Trophoblast cell (in vitro differentiated cells and primary cell): ENCODE data around the gene FYB1.

Experiments
- DNase-seq, 2 donors: peaks; one replicate each; pipeline ENCODE4 v3.0.0-alpha.2; 2016
- H2AFZ ChIP-seq: 2 replicates; pipeline ENCODE4 v1.6.1; 2013; ENCODE audit warnings: low read length, moderate library complexity, mild to moderate bottlenecking; ENCODE audit not compliant: insufficient read depth, poor library complexity
- H2AK5ac ChIP-seq: 2 replicates; pipeline ENCODE4 v1.6.1; 2013; ENCODE audit warnings: mild to moderate bottlenecking, low read length
- H2BK120ac ChIP-seq: 2 replicates; pipeline ENCODE4 v1.6.1; 2013; ENCODE audit warnings: low read length, mild to moderate bottlenecking, moderate library complexity; ENCODE audit not compliant: insufficient read depth, poor library complexity
- H2BK12ac ChIP-seq: 2 replicates; pipeline ENCODE4 v1.6.1; 2013; ENCODE audit warnings: mild to moderate bottlenecking, low read length, moderate library complexity
- H2BK5ac ChIP-seq: 2 replicates; pipeline ENCODE4 v1.6.1; 2013; ENCODE audit warnings: low read length, low read depth, moderate library complexity, mild to moderate bottlenecking; ENCODE audit not compliant: poor library complexity
- H3K14ac ChIP-seq: 2 replicates; pipeline ENCODE4 v1.6.1; 2013; ENCODE audit warnings: mild to moderate bottlenecking, low read length
- H3K18ac ChIP-seq: 2 replicates; pipeline ENCODE4 v1.6.1; 2013; ENCODE audit warnings: mild to moderate bottlenecking, low read length
- H3K23ac ChIP-seq: 2 replicates; pipeline ENCODE4 v1.6.1; 2013; ENCODE audit warnings: low read length
- H3K27ac ChIP-seq: 2 replicates; pipeline ENCODE4 v1.5.1; 2013; ENCODE audit warnings: low read depth, mild to moderate bottlenecking, inconsistent platforms, low read length, moderate library complexity
- H3K27me3 ChIP-seq: 2 replicates; pipeline ENCODE4 v1.6.1; 2013; ENCODE audit warnings: inconsistent platforms, mild to moderate bottlenecking, low read length, moderate library complexity; ENCODE audit not compliant: insufficient read depth
- H3K36me3 ChIP-seq, 2 experiments: 1 replicate in 1 of 2; 2 replicates in 1 of 2; pipeline ENCODE4 v1.6.1; 2013; ENCODE audit warnings: low read length in 2 of 2, mild to moderate bottlenecking in 2 of 2, moderate library complexity in 1 of 2; ENCODE audit not compliant: insufficient read depth in 2 of 2, control insufficient read depth in 1 of 2
- H3K4ac ChIP-seq: 2 replicates; pipeline ENCODE4 v1.6.1; 2013; ENCODE audit warnings: low read depth, mild to moderate bottlenecking, low read length, moderate library complexity
- H3K4me1 ChIP-seq, 2 experiments: 1 replicate in 1 of 2; 2 replicates in 1 of 2; pipeline ENCODE4 v1.6.1; 2013; ENCODE audit warnings: low read length in 2 of 2, mild to moderate bottlenecking in 2 of 2, moderate library complexity in 1 of 2; ENCODE audit not compliant: insufficient read depth in 2 of 2, control insufficient read depth in 1 of 2
- H3K4me2 ChIP-seq: 2 replicates; pipeline ENCODE4 v1.6.1; 2013; ENCODE audit warnings: inconsistent platforms, mild to moderate bottlenecking, low read length, moderate library complexity
- H3K4me3 ChIP-seq: 2 replicates; pipeline ENCODE4 v1.5.1; 2013; ENCODE audit warnings: mild to moderate bottlenecking, low read depth, low read length, inconsistent platforms
- H3K79me1 ChIP-seq: one replicate; pipeline ENCODE4 v1.6.1; 2013; ENCODE audit warnings: low read length
- H3K79me2 ChIP-seq: 2 replicates; pipeline ENCODE4 v1.6.1; 2013; ENCODE audit warnings: low read length, mild to moderate bottlenecking; ENCODE audit not compliant: control insufficient read depth, insufficient read depth, poor library complexity
- H3K9ac ChIP-seq: 2 replicates; pipeline ENCODE4 v1.6.1; 2013; ENCODE audit warnings: mild to moderate bottlenecking, low read length
- H3K9me3 ChIP-seq: 2 replicates; pipeline ENCODE4 v1.6.1; 2013; ENCODE audit warnings: low read depth, mild to moderate bottlenecking, control low read depth, inconsistent platforms, low read length; ENCODE audit not compliant: insufficient read depth
- H4K12ac ChIP-seq: 2 replicates; pipeline ENCODE4 v1.6.1; 2013; ENCODE audit warnings: low read depth, mild to moderate bottlenecking, low read length, moderate library complexity
- H4K8ac ChIP-seq: 2 replicates; pipeline ENCODE4 v1.6.1; 2013; ENCODE audit warnings: low read depth, mild to moderate bottlenecking, low read length, moderate library complexity
- H4K91ac ChIP-seq: one replicate; pipeline ENCODE4 v1.6.1; 2013; ENCODE audit warnings: low read depth, mild to moderate bottlenecking, low read length, moderate library complexity
- WGBS: extraction: QIAGEN DNeasy Blood & Tissue Kit; methylation state at CpG from one replicate; pipeline ENCODE4 v1.1.7; 2013; ENCODE audit warnings: missing lambda C conversion rate; ENCODE audit not compliant: insufficient read length, insufficient coverage; ENCODE audit errors: extremely low coverage; 5-methylcytosine and 5-hydroxymethylcytosine counted together

The FYB1 gene

GRCh38 chr5:39116344-39117170, 102.8 kb downstream of the FYB1 start:
- Histone ChIP-seq H3K23ac (no peak overlapping the region), H3K4ac (no peak overlapping the region), H4K8ac (no peak overlapping the region), H4K12ac (no peak overlapping the region), H4K91ac (no peak overlapping the region), H2BK12ac (no peak overlapping the region), H3K18ac (no peak overlapping the region), H3K79me1 (no peaks in the 10 kb centered on the region), H3K9ac (no peak overlapping the region), H3K14ac (no peak overlapping the region), H2BK120ac (no peak overlapping the region), H3K4me2 (no peak overlapping the region), H2AK5ac (no peak overlapping the region), H2AFZ (no peak overlapping the region), H3K27me3 (no peaks in the 10 kb centered on the region), H2BK5ac (no peak overlapping the region), H3K36me3 (no peaks in the 10 kb centered on the region), H3K27ac (no peak overlapping the region), H3K9me3 (no peaks in the 10 kb centered on the region), H3K4me3 (no peak overlapping the region), H3K4me1 (no peaks in the 10 kb centered on the region), H3K79me2 (no peaks in the 10 kb centered on the region)
- peak in 1 of 2 donors; percentile 66 for DNase-seq
- no CpG with 5 or more reads among the region's 3 CpGs for WGBS

DNA sequence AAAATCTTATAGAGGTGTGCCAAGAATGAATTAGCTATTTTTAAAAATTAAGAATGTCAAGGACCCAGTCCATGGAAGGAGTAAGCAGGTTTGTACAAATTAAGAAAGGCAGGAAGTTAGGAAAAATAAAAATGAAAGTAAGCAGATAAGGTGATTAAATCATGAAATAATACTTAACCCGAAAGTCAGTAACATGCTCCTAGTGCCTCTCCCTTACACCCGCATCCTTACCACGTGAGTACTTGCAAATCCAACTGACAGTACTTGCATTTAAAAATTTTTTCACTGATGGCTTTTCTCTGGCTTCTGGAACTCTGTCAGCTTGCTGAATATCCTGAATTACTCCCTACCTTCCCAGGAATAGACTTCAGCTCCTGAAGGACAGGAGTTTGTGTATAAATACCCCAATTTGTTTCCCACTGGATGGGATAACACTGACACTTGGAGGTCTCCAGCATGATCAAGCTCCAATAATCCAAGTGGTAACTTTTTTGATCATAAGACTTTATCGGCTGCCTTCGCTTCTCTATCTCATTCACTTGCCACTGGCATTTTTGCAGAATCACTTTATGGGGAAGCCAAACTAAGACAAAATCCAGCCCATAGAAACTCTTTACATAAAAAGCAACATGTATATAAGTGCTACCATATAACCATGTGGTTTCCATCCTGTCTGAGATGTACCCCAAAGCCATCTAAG, 103.6 kb downstream of the FYB1 start:
- Histone ChIP-seq H3K27me3 (no peaks in the 10 kb centered on the region), H3K27ac (no peak overlapping the region), H3K79me1 (no peaks in the 10 kb centered on the region), H3K79me2 (no peaks in the 10 kb centered on the region), H3K4me1 (no peaks in the 10 kb centered on the region), H4K8ac (no peak overlapping the region), H2BK5ac (no peak overlapping the region), H2BK12ac (no peak overlapping the region), H4K12ac (no peak overlapping the region), H3K23ac (no peak overlapping the region), H4K91ac (no peak overlapping the region), H3K4me2 (no peak overlapping the region), H3K9ac (no peak overlapping the region), H3K14ac (no peak overlapping the region), H3K4ac (no peak overlapping the region), H2BK120ac (no peak overlapping the region), H3K18ac (no peak overlapping the region), H3K36me3 (no peaks in the 10 kb centered on the region), H2AFZ (no peak overlapping the region), H2AK5ac (no peak overlapping the region), H3K4me3 (no peak overlapping the region), H3K9me3 (no peaks in the 10 kb centered on the region)
- DNase-seq: peak in 1 of 2 donors; percentile 20
- no CpG with 5 or more reads among the region's 5 CpGs for WGBS

- H3K4me3 ChIP-seq: no peak overlapping the region
- no peak overlapping the region for H2AFZ ChIP-seq
- H3K27me3 ChIP-seq: no peaks in the 10 kb centered on the region
- no peak overlapping the region for H3K23ac ChIP-seq
- no peak overlapping the region for H4K8ac ChIP-seq
- WGBS: no CpG with 5 or more reads among the region's 4 CpGs
- H2BK12ac ChIP-seq: no peak overlapping the region
- no peak for DNase-seq
- H3K36me3 ChIP-seq: no peaks in the 10 kb centered on the region
- no peak overlapping the region for H4K12ac ChIP-seq
- no peak overlapping the region for H2AK5ac ChIP-seq
- H3K18ac ChIP-seq: no peak overlapping the region
- no peak overlapping the region for H2BK5ac ChIP-seq
- no peaks in the 10 kb centered on the region for H3K4me1 ChIP-seq
- H3K14ac ChIP-seq: no peak overlapping the region
- H3K79me1 ChIP-seq: no peaks in the 10 kb centered on the region
- no peak overlapping the region for H3K4ac ChIP-seq
- H3K27ac ChIP-seq: no peak overlapping the region
- H3K79me2 ChIP-seq: no peaks in the 10 kb centered on the region
- H4K91ac ChIP-seq: no peak overlapping the region
- H2BK120ac ChIP-seq: no peak overlapping the region
- no peaks in the 10 kb centered on the region for H3K9me3 ChIP-seq
- H3K9ac ChIP-seq: no peak overlapping the region
- no peak overlapping the region for H3K4me2 ChIP-seq
Observed at GRCh38 chr5:39114155-39114554, 105.2 kb downstream of the FYB1 start.

GRCh38 chr5:39113354-39113953, 105.9 kb downstream of the FYB1 start:
- Histone ChIP-seq H3K4ac (no peak overlapping the region), H3K23ac (no peak overlapping the region), H2BK12ac (no peak overlapping the region), H3K14ac (no peak overlapping the region), H3K9ac (no peak overlapping the region), H3K79me1 (no peaks in the 10 kb centered on the region), H2AFZ (no peak overlapping the region), H3K4me2 (no peak overlapping the region), H2BK120ac (no peak overlapping the region), H3K4me1 (no peaks in the 10 kb centered on the region), H4K91ac (no peak overlapping the region), H3K79me2 (no peaks in the 10 kb centered on the region), H3K36me3 (no peaks in the 10 kb centered on the region), H4K12ac (no peak overlapping the region), H3K27me3 (no peaks in the 10 kb centered on the region), H2AK5ac (no peak overlapping the region), H3K9me3 (no peaks in the 10 kb centered on the region), H4K8ac (no peak overlapping the region), H3K18ac (no peak overlapping the region), H3K4me3 (no peak overlapping the region), H2BK5ac (no peak overlapping the region), H3K27ac (no peak overlapping the region)
- WGBS: no CpG with 5 or more reads among the region's 4 CpGs
- no peak for DNase-seq
